ENCODE data around the gene PBX4. TPM values are rescaled to one million over a fixed set of nuclear protein-coding genes. Genes with fewer than 3 reads are reported as not detected.
A peak's percentile ranks its signal among the peaks of the same experiment; 100 is the strongest.

PBX4 gene
- total and polyA plus RNA-seq, 10 donors = 4.4 to 17.8 (median 9.7) TPM

DNA sequence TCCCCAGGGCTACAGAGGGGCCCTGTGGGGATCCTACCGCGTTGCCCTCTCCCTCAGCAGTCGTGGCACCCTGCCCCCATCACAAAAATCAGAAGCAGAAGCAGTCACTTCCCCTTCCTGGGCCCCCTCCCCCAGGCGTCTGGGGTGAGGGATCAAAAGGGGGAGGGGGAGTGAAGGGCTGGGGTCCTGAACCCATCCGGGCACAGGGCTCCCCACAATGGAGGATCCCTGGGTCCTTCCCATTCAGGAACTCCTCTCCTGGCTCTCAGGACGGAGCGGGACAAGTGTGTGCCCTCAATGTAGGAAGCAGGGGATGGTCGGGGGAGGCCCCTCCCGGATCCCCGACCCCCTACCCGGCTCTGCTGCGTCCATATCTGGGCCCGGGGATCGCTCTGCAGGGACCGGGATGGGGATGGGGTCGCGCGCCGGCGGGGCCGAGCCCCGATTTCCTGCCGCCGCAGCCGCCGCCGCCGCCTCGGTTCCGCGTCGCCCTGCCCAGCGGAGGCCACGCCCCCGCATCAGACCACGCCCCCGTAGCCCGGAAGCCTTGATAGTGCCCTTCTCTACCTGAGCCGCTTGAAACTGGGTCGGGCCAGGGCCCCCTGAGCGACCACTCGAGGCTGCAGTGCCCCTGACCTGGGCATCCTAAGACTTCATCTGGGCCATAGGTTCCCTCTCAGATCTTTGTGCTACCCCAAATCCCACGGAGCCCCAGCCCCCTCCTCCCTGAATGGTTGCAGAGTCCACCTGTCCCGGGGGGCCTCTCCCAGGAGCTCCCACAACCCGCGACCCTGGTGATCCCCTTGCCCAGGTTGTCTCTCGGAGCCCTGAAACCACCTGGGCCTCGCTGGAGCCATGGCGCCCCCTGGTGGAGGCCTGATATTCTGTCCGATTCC, 24.9 kb upstream of the PBX4 start, which contains the start of gene GMIP:
Gene GMIP (minus strand): TSS at position 500 of the 896 bp plus-strand sequence. CDS start 128 bp downstream, at position 372.
- H3K4me1 ChIP-seq = peaks cover 5 to 58% (median 31%) of the 10 kb centered on the region in 6 donors
- TF ChIP-seq POLR2A (IDR thresholded peaks at IDR 0.05) (peak; percentile 52 to 57 (median 57)), POLR2AphosphoS5 (IDR thresholded peaks at IDR 0.05) (peak; percentile 79 to 88 (median 85))
- TF ChIP-seq, protein P1, sequence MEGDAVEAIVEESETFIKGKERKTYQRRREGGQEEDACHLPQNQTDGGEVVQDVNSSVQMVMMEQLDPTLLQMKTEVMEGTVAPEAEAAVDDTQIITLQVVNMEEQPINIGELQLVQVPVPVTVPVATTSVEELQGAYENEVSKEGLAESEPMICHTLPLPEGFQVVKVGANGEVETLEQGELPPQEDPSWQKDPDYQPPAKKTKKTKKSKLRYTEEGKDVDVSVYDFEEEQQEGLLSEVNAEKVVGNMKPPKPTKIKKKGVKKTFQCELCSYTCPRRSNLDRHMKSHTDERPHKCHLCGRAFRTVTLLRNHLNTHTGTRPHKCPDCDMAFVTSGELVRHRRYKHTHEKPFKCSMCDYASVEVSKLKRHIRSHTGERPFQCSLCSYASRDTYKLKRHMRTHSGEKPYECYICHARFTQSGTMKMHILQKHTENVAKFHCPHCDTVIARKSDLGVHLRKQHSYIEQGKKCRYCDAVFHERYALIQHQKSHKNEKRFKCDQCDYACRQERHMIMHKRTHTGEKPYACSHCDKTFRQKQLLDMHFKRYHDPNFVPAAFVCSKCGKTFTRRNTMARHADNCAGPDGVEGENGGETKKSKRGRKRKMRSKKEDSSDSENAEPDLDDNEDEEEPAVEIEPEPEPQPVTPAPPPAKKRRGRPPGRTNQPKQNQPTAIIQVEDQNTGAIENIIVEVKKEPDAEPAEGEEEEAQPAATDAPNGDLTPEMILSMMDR (IDR thresholded peaks at IDR 0.05 in 8 of 11, conservative IDR thresholded peaks at IDR 0.05 in 3 of 11) = peak; percentile 48 to 89 (median 79)
- H3K4me3 ChIP-seq = peak within 1 kb of the TSS; percentile 71 to 95 (median 79)
- no peaks in the 10 kb centered on the region for H3K9me3 ChIP-seq
- 1 to 2% (median 1%) methylated on average over 19 to 50 of the region's 50 CpGs for WGBS, 5 donors
- intact Hi-C loops (cut with DNase I; ENCODE audit: low total_unique reads) = loop anchor here (5.0 kb wide), 1 partner anchor 111 kb away; no protein-coding TSS in a partner anchor
- peak within 1 kb of the TSS; percentile 89 to 100 (median 95) for H3K27ac ChIP-seq
- peaks cover 5 to 82% (median 68%) of the 10 kb centered on the region in 6 donors for H3K36me3 ChIP-seq
- no peaks in the 10 kb centered on the region for H3K27me3 ChIP-seq (replicated peaks in 1 of 7)
- peak; percentile 98 for DNase-seq

GRCh38 chr19:19642506-19643157, 24.1 kb upstream of the PBX4 start:
- TF ChIP-seq, protein P1 (IDR thresholded peaks at IDR 0.05 in 8 of 11, conservative IDR thresholded peaks at IDR 0.05 in 3 of 11) = peak in 5 of 11 experiments; percentile 18 to 34 (median 24)
- TF ChIP-seq POLR2AphosphoS5 (IDR thresholded peaks at IDR 0.05) = peak in 1 of 3 donors; percentile 41
- no peak for TF ChIP-seq POLR2A (IDR thresholded peaks at IDR 0.05)
- intact Hi-C loops (cut with DNase I; ENCODE audit: low total_unique reads) = loop anchor here (5.0 kb wide), 1 partner anchor 110 kb away; no protein-coding TSS in a partner anchor
- peaks cover 5 to 58% (median 31%) of the 10 kb centered on the region in 6 donors for H3K4me1 ChIP-seq
- H3K27me3 ChIP-seq (replicated peaks in 1 of 7) = no peaks in the 10 kb centered on the region
- H3K36me3 ChIP-seq = peaks cover 4 to 82% (median 69%) of the 10 kb centered on the region in 6 donors
- 1 to 21% (median 8%) methylated on average over 12 to 16 of the region's 16 CpGs for WGBS, 5 donors
- H3K4me3 ChIP-seq = peak overlapping the region; percentile 71 to 95 (median 79)
- H3K9me3 ChIP-seq = no peaks in the 10 kb centered on the region
- peak overlapping the region; percentile 89 to 100 (median 95) for H3K27ac ChIP-seq
- DNase-seq = no peak

DNA sequence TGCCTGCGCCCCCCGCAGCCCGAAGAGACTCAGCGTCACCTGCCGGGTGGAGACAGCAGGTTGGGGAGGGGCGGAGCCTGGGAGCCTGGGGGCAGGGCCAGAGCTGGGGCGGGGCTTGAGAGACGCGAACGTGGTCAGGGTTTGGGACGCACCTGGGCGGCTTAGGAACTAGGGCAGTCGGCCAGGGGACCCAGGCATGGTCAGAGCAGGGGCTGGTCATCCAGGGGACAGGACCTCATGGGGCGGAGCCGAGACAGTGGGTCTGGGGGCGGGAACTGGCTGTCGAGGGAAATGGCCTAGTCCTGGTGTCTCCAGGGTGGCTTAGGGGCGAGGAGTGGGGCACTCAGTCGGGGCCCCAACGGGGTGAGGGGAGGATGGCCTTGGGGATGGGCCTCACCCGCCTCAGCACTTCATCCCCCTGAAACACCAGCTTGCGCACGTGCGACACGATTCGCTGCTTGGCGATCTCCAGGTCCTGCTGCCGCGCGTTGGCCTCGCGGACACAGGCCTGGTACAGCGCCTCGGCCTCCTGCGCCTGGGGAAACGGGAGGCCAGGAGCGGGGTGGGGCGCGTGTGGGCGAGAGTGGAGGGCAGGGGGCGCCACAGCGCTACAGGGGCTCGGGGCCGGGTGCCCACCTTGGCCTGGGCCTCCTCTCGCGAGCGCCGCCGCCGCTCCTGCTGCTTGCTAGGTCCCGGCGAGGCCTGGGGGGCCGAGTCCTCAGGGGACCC, 19.2 kb upstream of the PBX4 start:
- H3K27me3 ChIP-seq (replicated peaks in 1 of 7) = no peaks in the 10 kb centered on the region
- no peak overlapping the region for H3K27ac ChIP-seq
- TF ChIP-seq POLR2A (IDR thresholded peaks at IDR 0.05) = no peak
- TF ChIP-seq, protein P1 (IDR thresholded peaks at IDR 0.05 in 8 of 11, conservative IDR thresholded peaks at IDR 0.05 in 3 of 11) = no peak
- TF ChIP-seq POLR2AphosphoS5 (IDR thresholded peaks at IDR 0.05) = peak in 2 of 3 donors; percentile 41 to 81
- DNase-seq = peak; percentile 77
- H3K4me1 ChIP-seq = peaks cover 5 to 66% (median 23%) of the 10 kb centered on the region in 6 donors
- WGBS, 5 donors = 81 to 88% (median 88%) methylated on average over 41 to 53 of the region's 53 CpGs
- H3K9me3 ChIP-seq = no peaks in the 10 kb centered on the region
- H3K36me3 ChIP-seq = peaks cover 0 to 96% (median 85%) of the 10 kb centered on the region in 6 donors
- intact Hi-C loops (cut with DNase I; ENCODE audit: low total_unique reads) = no loop called here
- H3K4me3 ChIP-seq = no peak overlapping the region
